A673 (cell line): ENCODE measurements around the gene TMPRSS2. TPM values are rescaled to one million over a fixed set of nuclear protein-coding genes. Genes with fewer than 3 reads are reported as not detected.

ENCODE experiments used
- BruUV-seq: library from RNA; stranded (reverse); fragments of 400-500 nt; replicated peaks from 2 replicates; lab custom pipeline; 2021; lab: Mats Ljungman, UMichigan
- CTCF ChIA-PET: fragments of 300-600 bp; sonication (Branson Sonifier 250); formaldehyde crosslinking; loops from one replicate; lab custom pipeline; 2022; ENCODE audit warnings: antibody characterized with exemption; lab: Charles Lee
- POLR2A ChIA-PET: fragments of 300-600 bp; sonication (Branson Sonifier 250); formaldehyde crosslinking; loops from one replicate; lab custom pipeline; 2022; ENCODE audit warnings: antibody characterized with exemption; ENCODE audit not compliant: low non-redundant PET; lab: Charles Lee
- DNase-seq: peaks from one replicate; pipeline ENCODE4 v3.0.0-alpha.2; 2015; ENCODE audit warnings: low spot score
- H3K27ac ChIP-seq: fragments of 200-600 bp; sonication (generic); 2 replicates; pipeline ENCODE4 v1.5.1; 2016; ENCODE audit warnings: mixed run types, low read depth, mild to moderate bottlenecking, mixed read lengths, antibody characterized with exemption, low read length; ENCODE audit not compliant: poor library complexity, severe bottlenecking
- H3K27me3 ChIP-seq: fragments of 200-600 bp; sonication (generic); replicated peaks from 2 replicates; pipeline ENCODE4 v1.6.1; 2017; ENCODE audit warnings: mixed run types, low read depth, mild to moderate bottlenecking, mixed read lengths, antibody characterized with exemption, low read length; ENCODE audit not compliant: insufficient read depth, poor library complexity
- H3K36me3 ChIP-seq: fragments of 200-600 bp; sonication (generic); 2 replicates; pipeline ENCODE4 v1.6.1; 2016; ENCODE audit warnings: mixed run types, mild to moderate bottlenecking, mixed read lengths, antibody characterized with exemption, low read length; ENCODE audit not compliant: insufficient read depth, poor library complexity, severe bottlenecking
- H3K4me1 ChIP-seq: fragments of 200-600 bp; sonication (generic); 2 replicates; pipeline ENCODE4 v1.6.1; 2017; ENCODE audit warnings: mixed run types, mild to moderate bottlenecking, mixed read lengths, antibody characterized with exemption, low read length; ENCODE audit not compliant: insufficient read depth, poor library complexity, severe bottlenecking
- H3K4me3 ChIP-seq: fragments of 200-600 bp; sonication (generic); 2 replicates; pipeline ENCODE4 v1.5.1; 2016; ENCODE audit warnings: low read depth, mixed run types, mild to moderate bottlenecking, mixed read lengths, low read length; ENCODE audit not compliant: poor library complexity, severe bottlenecking
- H3K9me3 ChIP-seq: fragments of 200-600 bp; sonication (generic); 2 replicates; pipeline ENCODE4 v1.6.1; 2016; ENCODE audit warnings: mixed run types, low read depth, mild to moderate bottlenecking, mixed read lengths, antibody characterized with exemption, low read length; ENCODE audit not compliant: poor library complexity, severe bottlenecking
- EZH2 ChIP-seq: fragments of 200-600 bp; sonication (generic); IDR thresholded peaks from 2 replicates; pipeline ENCODE4 v1.6.1; 2017; ENCODE audit warnings: borderline replicate concordance, low read depth, mild to moderate bottlenecking, mixed read lengths, antibody characterized with exemption, low read length; ENCODE audit not compliant: poor library complexity, severe bottlenecking
- intact Hi-C: fragments of 100-400 bp; cut with micrococcal nuclease; formaldehyde crosslinking; loops from one replicate; pipeline ENCODE4 v1.10.0; 2022; ENCODE audit not compliant: unreplicated experiment
- total RNA-seq: library from RNA; stranded (reverse); gene quantifications from 2 replicates; pipeline ENCODE4 v1.2.3, GENCODE V29; 2021
- TF ChIP-seq, protein P1 (sequence below): fragments of 300-800, 200-600 bp; sonication (generic); conservative IDR thresholded peaks from 2 replicates; pipeline ENCODE4 v1.5.1; 2017; ENCODE audit warnings: low read depth, mild to moderate bottlenecking, antibody characterized with exemption, low read length, moderate library complexity, mixed read lengths

The TMPRSS2 gene
- total RNA-seq, 1 experiment from 2014 or later: not detected

DNA sequence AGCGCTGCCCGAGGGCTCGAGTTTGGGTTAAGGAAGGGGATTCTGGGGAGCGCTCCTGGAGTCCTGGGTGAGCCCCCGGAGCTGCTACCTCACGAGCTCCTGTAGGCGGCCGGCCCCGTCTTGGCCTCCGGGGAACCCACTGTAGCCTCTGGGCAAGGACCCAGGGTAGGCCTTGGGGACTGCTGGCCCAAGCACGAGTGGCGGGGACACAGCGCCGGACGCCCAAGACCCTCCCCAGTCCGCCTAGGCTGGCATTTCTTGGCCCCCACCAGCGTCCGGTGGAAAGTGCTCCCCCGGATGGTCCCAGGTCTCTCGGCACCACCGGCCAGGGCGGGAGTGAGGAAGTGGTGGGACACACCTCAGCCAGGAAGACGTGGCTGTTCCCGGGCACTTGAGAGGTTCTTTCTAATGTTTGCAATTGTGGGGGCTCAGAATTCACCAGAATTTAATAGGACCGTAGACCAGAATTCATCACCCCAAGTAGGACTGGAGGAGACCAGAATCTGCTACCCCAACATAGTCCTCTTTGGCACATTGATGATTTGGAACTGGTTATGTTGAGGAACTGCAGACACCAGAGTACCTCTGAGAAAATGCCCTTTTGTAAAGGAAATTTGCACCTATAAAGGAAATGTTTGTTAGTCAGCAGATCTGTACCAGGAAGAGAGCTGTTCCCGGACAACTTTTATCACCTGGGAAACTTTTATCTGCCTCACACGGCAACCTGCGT, 622 bp upstream of the TMPRSS2 start:
- intact Hi-C loops: no loop called here

GRCh38 chr21:41506611-41507520, 1.1 kb downstream of the TMPRSS2 start:
- Histone ChIP-seq H3K27ac (no peak overlapping the region), H3K9me3 (no peaks in the 10 kb centered on the region), H3K4me3 (no peak overlapping the region), H3K4me1 (no peaks in the 10 kb centered on the region), H3K27me3 (peaks cover 51% of the 10 kb centered on the region), H3K36me3 (no peaks in the 10 kb centered on the region)
- intact Hi-C loops: no loop called here
- CTCF ChIA-PET: no interaction called here
- no peak for DNase-seq
- POLR2A ChIA-PET: no interaction called here
- no TSS peak for BruUV-seq
- TF ChIP-seq, protein P1, sequence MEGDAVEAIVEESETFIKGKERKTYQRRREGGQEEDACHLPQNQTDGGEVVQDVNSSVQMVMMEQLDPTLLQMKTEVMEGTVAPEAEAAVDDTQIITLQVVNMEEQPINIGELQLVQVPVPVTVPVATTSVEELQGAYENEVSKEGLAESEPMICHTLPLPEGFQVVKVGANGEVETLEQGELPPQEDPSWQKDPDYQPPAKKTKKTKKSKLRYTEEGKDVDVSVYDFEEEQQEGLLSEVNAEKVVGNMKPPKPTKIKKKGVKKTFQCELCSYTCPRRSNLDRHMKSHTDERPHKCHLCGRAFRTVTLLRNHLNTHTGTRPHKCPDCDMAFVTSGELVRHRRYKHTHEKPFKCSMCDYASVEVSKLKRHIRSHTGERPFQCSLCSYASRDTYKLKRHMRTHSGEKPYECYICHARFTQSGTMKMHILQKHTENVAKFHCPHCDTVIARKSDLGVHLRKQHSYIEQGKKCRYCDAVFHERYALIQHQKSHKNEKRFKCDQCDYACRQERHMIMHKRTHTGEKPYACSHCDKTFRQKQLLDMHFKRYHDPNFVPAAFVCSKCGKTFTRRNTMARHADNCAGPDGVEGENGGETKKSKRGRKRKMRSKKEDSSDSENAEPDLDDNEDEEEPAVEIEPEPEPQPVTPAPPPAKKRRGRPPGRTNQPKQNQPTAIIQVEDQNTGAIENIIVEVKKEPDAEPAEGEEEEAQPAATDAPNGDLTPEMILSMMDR: no peak
- peak; percentile 40 for TF ChIP-seq EZH2

More for the DNA sequence above, 622 bp upstream of the TMPRSS2 start:
- Histone ChIP-seq H3K36me3 (no peaks in the 10 kb centered on the region), H3K27ac (no peak overlapping the region), H3K4me1 (no peaks in the 10 kb centered on the region), H3K27me3 (peaks cover 51% of the 10 kb centered on the region), H3K4me3 (no peak overlapping the region), H3K9me3 (no peaks in the 10 kb centered on the region)
- ChIA-PET CTCF (interaction anchor here (0.6 kb wide), 2 partner anchors 201 to 497 kb away, joined by 3 to 6 read pairs; no protein-coding TSS in a partner anchor), POLR2A (no interaction called here)
- no TSS peak for BruUV-seq
- TF ChIP-seq, protein P1: no peak
- TF ChIP-seq EZH2: no peak
- DNase-seq: no peak

DNA sequence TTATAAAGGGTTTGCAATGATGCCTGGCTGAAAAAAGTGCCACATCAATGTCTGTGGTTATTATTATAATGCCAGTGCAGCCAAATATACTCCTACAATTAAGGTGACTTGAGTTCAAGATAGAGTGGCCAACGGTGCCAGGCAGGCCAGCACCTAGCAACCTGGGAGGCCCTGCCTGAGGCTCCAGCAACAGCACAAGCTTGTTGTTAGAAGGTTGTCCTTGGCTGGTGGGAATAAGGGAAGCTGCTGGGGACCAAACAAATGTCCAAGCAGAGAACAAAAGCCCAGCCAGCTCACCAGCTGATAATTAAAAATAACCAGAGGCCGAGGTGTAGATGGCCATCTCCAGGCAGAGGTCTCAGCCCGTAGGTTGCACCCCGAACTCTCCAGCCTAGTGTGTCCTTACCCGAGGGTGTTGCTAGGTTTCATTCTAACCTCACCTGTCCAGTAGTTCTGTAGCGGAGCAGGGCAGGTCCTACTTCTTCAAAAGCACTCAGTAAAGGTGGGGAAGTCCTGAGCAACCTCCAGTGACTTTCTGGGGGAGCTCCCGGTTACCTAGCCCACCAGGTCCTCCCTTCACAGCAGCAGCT, 1.9 kb downstream of the TMPRSS2 start:
- no peaks in the 10 kb centered on the region for H3K4me1 ChIP-seq
- H3K36me3 ChIP-seq: no peaks in the 10 kb centered on the region
- no peak overlapping the region for H3K4me3 ChIP-seq
- H3K27me3 ChIP-seq: peaks cover 51% of the 10 kb centered on the region
- no peak for DNase-seq
- no peaks in the 10 kb centered on the region for H3K9me3 ChIP-seq
- CTCF ChIA-PET: no interaction called here
- H3K27ac ChIP-seq: no peak overlapping the region
- TF ChIP-seq, protein P1: no peak
- TF ChIP-seq EZH2: no peak
- POLR2A ChIA-PET: no interaction called here
- BruUV-seq: no TSS peak
- intact Hi-C loops: no loop called here
